ENCODE measurements around the gene DNMT3A.
A peak's percentile ranks its signal among the peaks of the same experiment; 100 is the strongest.

Gene DNMT3A

GRCh38 chr2:25372405-25373268 lies 30.9 kb upstream of the DNMT3A start:
- DNase-seq: no peak

GRCh38 chr2:25371253-25372241 lies 29.8 kb upstream of the DNMT3A start:
- DNase-seq: no peak

DNA sequence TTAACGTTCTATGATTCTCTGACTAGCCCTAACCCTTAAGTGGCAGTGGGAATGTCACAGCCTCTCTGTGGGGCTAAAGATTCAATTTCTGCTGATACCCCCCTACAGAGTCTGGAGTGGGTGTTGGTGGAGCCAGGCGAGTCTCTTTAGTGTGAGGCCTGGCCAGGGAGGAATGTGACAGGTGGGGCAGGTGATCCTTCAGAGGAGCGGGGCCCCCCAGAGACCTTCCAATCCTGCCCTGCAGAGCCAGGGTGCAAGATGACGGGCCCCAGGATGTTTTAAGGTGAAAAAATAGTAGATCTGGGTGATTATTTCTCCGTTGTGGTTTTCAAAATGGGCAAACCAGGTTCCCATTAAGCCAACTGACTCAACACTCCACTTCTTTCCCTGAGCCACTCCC lies 28.2 kb upstream of the DNMT3A start:
- no peak for DNase-seq

DNA sequence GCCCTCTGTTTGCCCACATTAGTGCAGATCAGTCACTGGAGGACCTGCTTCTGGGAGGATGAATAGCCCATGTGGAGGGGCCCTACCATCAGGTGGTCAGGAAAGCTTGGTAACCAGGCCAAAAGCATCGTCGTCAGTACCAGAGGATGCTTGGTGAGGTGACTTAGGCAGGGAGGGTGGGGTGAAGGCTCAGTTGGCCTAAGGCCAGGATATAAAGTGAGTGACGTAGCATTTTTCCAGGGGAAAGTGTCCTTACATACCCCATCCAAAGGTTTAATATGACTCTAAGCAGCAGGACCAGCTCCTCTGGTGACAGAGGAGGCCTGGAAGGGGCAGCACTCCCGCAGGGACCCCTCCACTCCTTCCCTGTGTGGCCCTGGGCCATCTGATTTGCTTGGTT lies 27.7 kb upstream of the DNMT3A start:
- DNase-seq: no peak

DNA sequence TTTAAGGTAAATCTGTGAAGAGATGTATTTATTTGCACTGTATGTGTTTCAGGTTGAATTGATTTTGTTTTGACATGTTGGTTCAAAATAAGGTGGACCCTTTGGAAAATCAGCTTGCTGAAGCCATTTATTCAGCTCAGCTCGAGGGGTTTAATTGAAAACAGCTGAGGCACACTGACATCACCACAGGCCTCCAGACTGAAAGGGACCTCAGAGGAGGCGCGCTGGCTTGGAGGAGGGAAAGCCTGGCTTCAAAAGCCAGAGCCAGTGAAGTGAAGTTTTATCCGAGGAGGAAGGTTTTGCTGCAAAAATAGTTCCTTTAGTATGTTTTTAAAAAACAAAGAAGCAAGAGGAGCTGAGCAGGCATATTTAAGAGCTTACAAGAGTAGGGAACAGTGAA lies 26.9 kb upstream of the DNMT3A start:
- DNase-seq: no peak

DNA sequence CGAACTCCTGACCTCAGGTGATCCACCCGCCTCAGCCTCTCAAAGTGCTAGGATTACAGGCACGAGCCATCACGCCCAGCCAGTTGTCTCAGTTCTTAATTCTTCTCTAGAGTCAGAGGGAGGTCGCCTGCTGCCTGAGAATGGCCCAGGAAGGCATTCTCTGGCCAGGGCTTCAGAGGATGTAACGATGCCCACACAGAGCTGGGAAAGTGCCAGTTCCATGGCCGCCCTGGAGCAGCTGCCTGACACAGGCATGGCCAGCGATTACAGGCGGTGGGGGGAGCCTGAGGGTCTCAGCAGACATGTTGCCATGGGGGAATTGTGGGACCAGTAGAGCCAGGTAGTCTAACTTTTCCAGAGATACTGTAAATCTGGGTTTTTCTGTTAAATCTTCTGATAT lies 25.6 kb upstream of the DNMT3A start:
- DNase-seq: no peak

DNA sequence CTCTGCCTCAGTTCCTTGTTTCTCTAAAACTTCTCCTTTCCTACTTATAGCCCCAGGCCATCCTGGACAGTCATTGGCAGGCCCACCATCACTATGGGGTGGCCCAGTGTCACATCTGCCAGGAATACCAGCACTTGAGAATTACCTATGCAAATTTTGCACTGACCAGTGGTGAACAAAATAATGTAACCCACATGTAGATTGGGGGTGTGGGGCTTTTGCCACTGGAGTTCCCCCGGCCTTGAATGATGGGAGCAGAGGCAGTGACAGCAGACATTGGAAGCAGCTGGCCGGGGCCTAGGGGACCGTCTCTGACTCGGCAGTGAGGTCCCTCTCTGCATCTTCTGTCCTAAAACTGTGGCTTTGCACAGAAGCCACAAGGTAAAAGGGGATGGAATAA lies 24.9 kb upstream of the DNMT3A start:
- DNase-seq: no peak

DNA sequence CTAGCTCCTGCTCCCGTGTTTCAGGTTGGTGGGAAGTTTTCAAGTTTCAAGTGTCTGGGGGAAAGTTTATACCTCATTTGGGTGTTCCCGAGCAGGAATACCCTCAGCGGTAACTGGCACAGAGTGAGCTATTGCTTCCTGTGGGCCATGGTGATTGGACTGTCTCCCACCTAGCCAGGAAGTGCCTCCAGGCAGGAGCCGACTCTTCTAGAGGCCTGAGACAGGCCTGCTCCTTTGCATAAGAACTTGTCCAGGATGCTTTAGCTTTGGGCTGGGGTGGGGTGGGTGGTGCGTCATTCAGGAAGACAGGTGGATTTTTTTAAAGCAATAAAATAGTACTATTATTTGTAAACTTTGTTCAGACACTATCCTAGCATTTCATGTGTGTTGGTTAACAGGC lies 23.5 kb upstream of the DNMT3A start:
- DNase-seq: no peak

DNA sequence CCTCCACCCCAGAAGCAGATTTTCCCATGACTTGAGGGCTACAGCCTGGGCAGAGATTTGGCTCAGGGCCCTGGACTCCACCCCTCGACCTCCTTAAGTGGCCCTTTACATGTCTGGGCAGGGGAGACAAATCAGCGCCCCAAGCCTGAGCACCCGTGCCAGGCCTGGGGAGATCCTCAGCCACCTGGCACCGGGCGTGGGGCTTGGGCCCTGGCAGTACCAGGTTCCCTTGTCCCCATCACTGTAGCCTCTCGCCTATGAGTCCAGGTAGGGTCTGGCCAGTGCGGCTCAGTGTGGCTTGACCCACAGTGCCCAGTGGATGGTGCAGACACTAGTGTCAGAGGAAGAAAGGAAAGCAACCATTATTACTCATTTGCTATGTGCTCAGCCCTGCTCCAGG lies 22.0 kb upstream of the DNMT3A start:
- DNase-seq: no peak

DNA sequence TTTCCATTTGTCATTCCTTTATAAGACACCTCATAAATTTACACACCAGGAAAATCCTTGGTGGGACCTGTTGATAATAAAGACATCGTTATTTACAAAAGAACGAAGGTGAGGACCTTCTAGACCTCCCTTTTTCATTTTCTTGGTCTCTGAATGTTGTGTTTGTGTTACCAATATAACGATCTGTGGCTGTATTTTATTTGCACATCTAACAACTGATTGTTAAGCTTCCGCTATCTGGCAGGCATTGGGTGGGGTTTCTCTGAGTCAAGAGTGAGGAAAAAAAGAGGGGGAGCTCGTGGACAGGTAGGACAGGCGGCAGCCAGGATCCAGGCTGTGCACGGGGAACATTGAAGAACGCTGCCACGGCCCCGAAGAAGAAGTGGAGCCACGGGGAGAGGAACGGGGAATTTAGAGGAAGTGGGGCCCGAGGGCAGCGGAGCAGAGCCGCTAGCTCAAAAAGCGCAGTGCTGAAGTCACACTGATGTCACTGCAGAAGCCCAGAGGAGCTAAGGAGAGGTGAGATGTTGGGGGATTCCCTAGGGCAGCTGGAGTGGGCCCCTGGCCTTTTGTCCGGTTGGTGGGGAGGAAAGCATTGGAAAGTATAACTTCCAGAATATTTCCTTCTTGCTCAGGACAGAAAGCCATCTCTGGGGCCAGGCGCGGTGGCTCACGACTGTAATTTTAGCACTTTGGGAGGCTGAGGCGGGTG lies 20.9 kb upstream of the DNMT3A start:
- peak; percentile 49 for DNase-seq

DNA sequence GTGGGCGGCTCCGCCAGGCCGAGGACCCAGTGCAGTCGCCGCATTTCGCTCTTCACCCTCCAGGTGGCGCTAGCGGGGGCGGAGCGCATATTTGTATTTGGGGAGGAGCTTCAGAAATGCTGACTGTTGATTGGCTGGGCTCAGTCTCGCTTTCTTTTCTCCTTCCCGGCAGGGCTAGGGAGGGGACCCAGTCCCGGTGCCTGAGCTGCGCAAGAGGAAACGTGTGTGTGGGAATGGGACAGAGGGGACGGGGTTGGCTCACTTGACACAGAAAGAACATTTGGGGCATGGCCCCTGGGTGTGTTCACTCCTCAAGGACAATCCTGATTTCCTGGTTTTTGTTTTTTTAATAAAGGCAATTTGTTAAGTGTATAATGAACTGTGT lies 20.3 kb upstream of the DNMT3A start:
- DNase-seq: peak; percentile 74

DNA sequence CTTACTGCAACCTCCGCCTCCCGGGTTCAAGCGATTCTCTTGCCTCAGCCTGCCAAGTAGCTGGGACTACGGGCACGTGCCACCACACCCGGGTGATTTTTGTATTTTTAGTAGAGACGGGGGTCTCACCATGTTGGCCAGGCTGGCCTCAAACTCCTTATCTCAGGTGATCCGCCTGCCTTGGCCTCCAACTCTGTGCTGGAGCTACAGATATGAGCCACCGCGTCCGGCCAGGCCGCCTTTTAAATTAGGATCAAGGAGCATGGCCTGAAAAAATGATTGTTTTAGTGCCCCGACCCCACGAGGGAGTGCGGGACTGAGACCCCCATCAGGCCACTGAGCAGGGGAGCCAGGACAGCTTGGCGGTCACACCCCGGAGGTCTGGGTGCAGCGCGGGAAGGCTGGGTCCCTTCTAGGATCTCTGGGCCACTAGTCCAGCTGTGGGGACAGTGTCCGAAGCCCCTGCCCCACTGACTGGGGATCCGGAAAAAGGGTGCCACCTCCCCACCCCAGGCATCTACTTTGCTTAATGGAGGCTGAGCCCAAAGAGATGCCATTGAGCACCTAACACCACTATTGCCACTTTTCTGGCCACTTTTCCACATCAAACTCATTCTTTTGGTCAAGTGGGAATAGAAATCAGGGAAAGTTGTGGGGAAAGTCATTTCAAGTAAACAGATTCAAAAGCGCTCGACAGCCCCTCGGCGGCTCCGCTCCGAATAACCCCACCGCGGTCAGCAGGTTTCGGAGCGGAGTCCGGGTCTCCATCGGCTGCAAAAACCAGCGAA lies 19.7 kb upstream of the DNMT3A start:
- no peak for DNase-seq

GRCh38 chr2:25358836-25359235 lies 17.1 kb upstream of the DNMT3A start:
- DNase-seq: no peak

- no peak for DNase-seq
Observed at GRCh38 chr2:25358249-25358815, 16.6 kb upstream of the DNMT3A start.

DNA sequence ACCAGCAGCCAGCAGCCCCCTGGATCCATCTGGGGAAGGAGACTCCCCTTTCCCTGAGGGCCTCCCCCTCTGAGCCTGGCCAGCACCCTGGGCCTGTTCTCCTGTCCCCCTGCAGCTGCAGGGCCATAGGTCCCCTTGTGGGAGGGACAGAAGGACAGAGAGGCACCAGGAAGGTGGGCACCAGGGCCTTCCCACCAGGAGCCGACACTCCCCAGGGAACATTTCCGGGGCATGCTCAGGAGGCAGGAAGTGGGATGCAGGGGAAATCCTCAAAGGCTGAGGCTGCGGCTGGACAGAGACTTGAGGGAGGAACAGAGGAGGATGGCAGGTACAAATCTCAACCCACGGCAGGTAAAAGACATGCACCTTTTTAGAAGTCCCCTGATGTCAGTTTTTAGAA lies 14.4 kb upstream of the DNMT3A start:
- no peak for DNase-seq

- no peak for DNase-seq
Observed at GRCh38 chr2:25355270-25355669, 13.5 kb upstream of the DNMT3A start.

DNA sequence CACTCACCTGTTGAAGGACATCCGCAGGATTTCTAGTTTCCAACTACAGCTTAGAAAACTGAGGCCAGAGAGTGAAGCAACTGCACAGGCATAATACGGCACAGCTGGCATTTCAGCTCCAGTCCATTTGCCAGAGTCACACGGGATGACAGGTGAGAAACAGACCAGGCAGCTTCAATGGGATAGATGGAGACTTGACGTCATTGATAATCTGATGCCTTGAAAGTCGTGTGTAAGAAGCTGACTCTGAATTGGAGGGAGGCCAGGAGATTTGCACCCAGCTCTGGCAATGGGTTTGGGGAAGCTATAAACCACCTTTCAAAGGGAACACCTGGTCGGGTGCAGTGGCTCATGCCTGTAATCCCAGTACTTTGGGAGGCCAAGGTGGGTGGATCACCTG lies 12.4 kb upstream of the DNMT3A start:
- no peak for DNase-seq

DNA sequence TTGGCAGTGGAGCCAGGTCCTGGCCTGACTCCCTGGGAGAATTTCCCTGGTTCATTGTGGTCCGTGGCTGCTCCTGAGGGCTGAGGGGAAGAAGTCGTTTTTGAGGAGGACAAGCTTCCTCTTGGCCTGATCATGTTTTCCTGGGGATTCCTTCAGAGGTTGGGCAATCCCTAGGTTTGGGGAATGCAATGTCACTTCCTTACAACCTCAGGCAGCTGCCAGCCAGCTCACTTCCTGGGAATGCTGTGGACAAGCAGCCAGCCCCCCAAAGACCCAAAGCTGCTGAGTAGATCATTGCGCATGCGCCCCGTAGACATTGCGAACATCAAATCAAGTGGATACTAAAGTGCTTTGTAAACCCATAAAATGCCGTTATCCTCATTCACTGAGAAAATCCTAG lies 7.7 kb upstream of the DNMT3A start:
- no peak for DNase-seq

DNA sequence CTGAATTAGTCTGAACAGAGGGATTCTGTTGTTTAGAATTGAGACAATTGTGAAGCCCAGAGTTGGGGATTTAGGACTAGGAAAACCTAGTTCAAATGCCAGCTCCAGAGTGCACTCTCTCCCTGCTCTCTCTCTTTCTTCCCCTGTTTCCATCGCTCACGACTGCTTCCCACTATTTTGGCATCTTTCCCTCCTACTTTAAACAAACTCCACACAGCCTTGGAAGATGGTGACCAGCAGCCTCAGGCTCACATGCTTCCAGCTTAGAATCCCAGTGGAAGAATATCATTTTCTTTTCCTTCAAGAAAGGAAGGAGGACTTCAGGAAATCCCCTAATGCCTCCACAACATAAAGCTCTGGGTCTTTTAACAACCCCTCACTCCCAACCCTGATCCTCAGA lies 6.1 kb upstream of the DNMT3A start:
- no peak for DNase-seq

GRCh38 chr2:25347205-25347815 lies 5.6 kb upstream of the DNMT3A start:
- no peak for DNase-seq

- DNase-seq: no peak
Observed at GRCh38 chr2:25343187-25343825, 1.6 kb upstream of the DNMT3A start.
